ENCODE data around the gene ADRB1. TPM values are rescaled to one million over a fixed set of nuclear protein-coding genes. Genes with fewer than 3 reads are reported as not detected.

ADRB1 gene
- total RNA-seq, 1 donor, result not detected

DNA sequence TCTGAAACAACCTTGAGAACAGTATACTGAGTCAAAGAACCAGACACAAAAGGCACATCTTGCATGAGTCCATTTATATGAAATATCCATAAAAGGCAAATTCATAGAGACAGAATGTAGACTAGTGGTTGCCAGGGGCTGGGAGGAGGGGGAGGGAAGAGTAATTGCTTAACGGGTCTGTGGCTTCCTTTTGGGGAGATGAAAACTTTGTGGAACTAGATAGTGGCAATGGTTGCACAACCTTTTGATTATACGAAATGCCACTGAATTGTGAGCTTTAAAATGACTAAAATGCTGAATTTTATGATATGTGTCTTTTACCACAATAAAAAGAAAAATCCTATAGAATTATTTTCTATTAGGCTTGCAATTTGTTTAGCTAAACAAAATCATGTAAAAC is 16.8 kb downstream of the ADRB1 start:
- no peak overlapping the region for H3K4me2 ChIP-seq (ENCODE audit: insufficient read depth, low read length)
- no peak overlapping the region for H3K27ac ChIP-seq (ENCODE audit: low read depth, low read length)
- no peaks in the 10 kb centered on the region for H3K4me1 ChIP-seq (ENCODE audit: insufficient read depth, low read length)
- TF ChIP-seq, protein P1, sequence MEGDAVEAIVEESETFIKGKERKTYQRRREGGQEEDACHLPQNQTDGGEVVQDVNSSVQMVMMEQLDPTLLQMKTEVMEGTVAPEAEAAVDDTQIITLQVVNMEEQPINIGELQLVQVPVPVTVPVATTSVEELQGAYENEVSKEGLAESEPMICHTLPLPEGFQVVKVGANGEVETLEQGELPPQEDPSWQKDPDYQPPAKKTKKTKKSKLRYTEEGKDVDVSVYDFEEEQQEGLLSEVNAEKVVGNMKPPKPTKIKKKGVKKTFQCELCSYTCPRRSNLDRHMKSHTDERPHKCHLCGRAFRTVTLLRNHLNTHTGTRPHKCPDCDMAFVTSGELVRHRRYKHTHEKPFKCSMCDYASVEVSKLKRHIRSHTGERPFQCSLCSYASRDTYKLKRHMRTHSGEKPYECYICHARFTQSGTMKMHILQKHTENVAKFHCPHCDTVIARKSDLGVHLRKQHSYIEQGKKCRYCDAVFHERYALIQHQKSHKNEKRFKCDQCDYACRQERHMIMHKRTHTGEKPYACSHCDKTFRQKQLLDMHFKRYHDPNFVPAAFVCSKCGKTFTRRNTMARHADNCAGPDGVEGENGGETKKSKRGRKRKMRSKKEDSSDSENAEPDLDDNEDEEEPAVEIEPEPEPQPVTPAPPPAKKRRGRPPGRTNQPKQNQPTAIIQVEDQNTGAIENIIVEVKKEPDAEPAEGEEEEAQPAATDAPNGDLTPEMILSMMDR (IDR thresholded peaks at IDR 0.05; ENCODE audit: extremely low read depth, low read depth, low read length), result no peak
- no peaks in the 10 kb centered on the region for H4K20me1 ChIP-seq (ENCODE audit: insufficient read depth, low read length)
- H3K36me3 ChIP-seq (ENCODE audit: insufficient read depth, low read length), result no peaks in the 10 kb centered on the region
- H3K79me2 ChIP-seq (ENCODE audit: insufficient read depth, low read length), result no peaks in the 10 kb centered on the region
- no peaks in the 10 kb centered on the region for H3K9me3 ChIP-seq (ENCODE audit: low read depth, low read length)
- H3K27me3 ChIP-seq (ENCODE audit: insufficient read depth, low read length), result peaks cover 3% of the 10 kb centered on the region
- no peak overlapping the region for H3K4me3 ChIP-seq (ENCODE audit: insufficient read depth, low read length)
- no peak overlapping the region for H2AFZ ChIP-seq (ENCODE audit: low read length)
- no peak for DNase-seq (ENCODE audit: insufficient read length, low spot score, missing footprints)

DNA sequence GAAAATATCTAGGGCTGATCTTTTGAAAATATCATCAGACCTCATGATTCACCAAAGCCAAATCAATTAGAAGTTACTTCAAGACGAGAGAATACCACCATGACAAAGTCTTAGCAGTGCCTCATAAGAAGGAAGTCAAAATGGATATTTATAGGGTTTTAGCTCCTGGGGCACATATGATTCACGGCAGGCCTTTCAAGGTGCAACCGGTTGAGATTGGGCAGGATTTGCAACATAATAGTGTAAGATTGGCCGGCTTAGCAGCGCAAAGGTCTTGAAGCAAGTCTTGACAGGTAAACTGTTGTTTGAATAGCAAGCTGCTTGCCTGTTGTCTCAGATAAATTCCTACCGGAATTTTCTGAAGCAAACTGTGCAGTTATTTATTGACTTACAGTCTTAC is 17.5 kb downstream of the ADRB1 start:
- Histone ChIP-seq H3K27me3 (ENCODE audit: insufficient read depth, low read length) (peaks cover 3% of the 10 kb centered on the region), H3K4me3 (ENCODE audit: insufficient read depth, low read length) (no peak overlapping the region), H3K4me2 (ENCODE audit: insufficient read depth, low read length) (no peak overlapping the region), H2AFZ (ENCODE audit: low read length) (no peak overlapping the region), H3K79me2 (ENCODE audit: insufficient read depth, low read length) (no peaks in the 10 kb centered on the region), H3K4me1 (ENCODE audit: insufficient read depth, low read length) (no peaks in the 10 kb centered on the region), H4K20me1 (ENCODE audit: insufficient read depth, low read length) (no peaks in the 10 kb centered on the region), H3K9me3 (ENCODE audit: low read depth, low read length) (no peaks in the 10 kb centered on the region), H3K27ac (ENCODE audit: low read depth, low read length) (no peak overlapping the region), H3K36me3 (ENCODE audit: insufficient read depth, low read length) (no peaks in the 10 kb centered on the region)
- DNase-seq (ENCODE audit: insufficient read length, low spot score, missing footprints), result no peak
- TF ChIP-seq, protein P1 (IDR thresholded peaks at IDR 0.05; ENCODE audit: extremely low read depth, low read depth, low read length), result no peak

DNA sequence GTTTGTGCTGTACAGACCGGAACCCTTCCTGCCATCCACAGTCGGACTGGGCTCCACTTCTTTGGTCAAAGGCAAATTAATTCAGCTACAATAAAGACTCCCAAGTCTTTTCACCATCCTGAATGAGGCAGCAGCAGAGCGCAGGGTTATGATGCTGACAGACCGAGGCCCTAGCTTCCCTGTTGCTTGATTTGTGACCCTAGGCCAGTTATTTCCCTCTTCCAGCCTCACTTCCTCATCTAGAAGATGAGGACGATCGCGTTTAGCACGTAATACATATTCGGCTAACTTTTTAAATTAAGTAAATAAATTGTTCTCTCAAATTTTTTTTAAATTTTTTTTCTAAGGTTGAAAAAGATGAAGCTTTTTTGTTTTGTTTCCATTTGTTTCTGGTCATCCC is 18.1 kb downstream of the ADRB1 start:
- TF ChIP-seq, protein P1 (IDR thresholded peaks at IDR 0.05; ENCODE audit: extremely low read depth, low read depth, low read length), result no peak
- no peaks in the 10 kb centered on the region for H3K9me3 ChIP-seq (ENCODE audit: low read depth, low read length)
- no peak for DNase-seq (ENCODE audit: insufficient read length, low spot score, missing footprints)

DNA sequence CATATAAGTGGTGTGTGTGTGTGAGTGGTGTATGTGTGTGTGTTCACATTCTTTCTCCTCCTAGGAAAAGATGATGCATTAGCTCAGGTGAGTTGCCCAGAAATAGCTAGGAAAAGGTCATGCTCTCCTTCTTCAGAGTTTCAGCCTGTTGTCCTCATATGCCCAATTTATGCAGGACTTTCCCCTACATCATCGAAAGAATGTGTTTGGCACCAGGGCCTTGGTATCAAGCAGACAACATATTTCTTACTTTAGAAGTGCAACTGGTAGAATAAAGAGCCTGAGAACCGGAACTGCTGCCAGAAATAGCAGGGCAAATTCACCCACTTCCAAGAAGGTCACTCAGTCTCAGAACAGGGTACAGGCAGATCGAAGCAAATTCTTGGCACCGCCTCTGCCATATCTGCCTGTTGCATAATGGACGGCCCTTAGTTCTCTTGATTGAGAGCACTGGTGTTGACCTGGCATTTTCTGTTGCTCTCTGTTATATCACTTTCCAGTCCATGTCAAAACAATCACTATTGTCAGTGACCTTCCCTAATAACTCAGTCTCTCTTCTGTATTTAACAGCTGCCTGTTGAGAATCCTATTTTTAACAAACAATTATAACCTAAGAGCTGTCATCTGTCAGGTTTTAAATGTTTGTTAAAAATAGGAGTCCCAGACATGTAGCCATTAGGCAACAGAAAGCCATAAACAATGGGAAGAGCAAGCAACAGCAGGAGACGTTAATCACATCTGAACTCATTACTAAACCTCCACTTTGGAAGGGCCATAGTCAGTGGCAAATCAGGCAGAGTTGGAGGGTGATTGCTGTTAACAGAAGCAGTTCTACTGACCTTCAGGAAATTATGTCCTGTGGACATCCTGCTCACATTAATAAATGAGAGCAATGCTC is 20.7 kb downstream of the ADRB1 start:
- no peaks in the 10 kb centered on the region for H3K9me3 ChIP-seq (ENCODE audit: low read depth, low read length)
- peaks cover 5% of the 10 kb centered on the region for H3K4me1 ChIP-seq (ENCODE audit: insufficient read depth, low read length)
- H2AFZ ChIP-seq (ENCODE audit: low read length), result no peak overlapping the region
- TF ChIP-seq, protein P1 (IDR thresholded peaks at IDR 0.05; ENCODE audit: extremely low read depth, low read depth, low read length), result no peak
- H3K27ac ChIP-seq (ENCODE audit: low read depth, low read length), result no peak overlapping the region
- DNase-seq (ENCODE audit: insufficient read length, low spot score, missing footprints), result no peak
- H4K20me1 ChIP-seq (ENCODE audit: insufficient read depth, low read length), result no peaks in the 10 kb centered on the region
- no peaks in the 10 kb centered on the region for H3K79me2 ChIP-seq (ENCODE audit: insufficient read depth, low read length)
- H3K4me3 ChIP-seq (ENCODE audit: insufficient read depth, low read length), result no peak overlapping the region
- no peaks in the 10 kb centered on the region for H3K36me3 ChIP-seq (ENCODE audit: insufficient read depth, low read length)
- peaks cover 3% of the 10 kb centered on the region for H3K27me3 ChIP-seq (ENCODE audit: insufficient read depth, low read length)
- H3K4me2 ChIP-seq (ENCODE audit: insufficient read depth, low read length), result no peak overlapping the region

More for the DNA sequence above, 18.1 kb downstream of the ADRB1 start:
- Histone ChIP-seq H3K79me2 (ENCODE audit: insufficient read depth, low read length) (no peaks in the 10 kb centered on the region), H3K27ac (ENCODE audit: low read depth, low read length) (no peak overlapping the region), H3K4me3 (ENCODE audit: insufficient read depth, low read length) (no peak overlapping the region), H3K4me2 (ENCODE audit: insufficient read depth, low read length) (no peak overlapping the region), H4K20me1 (ENCODE audit: insufficient read depth, low read length) (no peaks in the 10 kb centered on the region), H3K36me3 (ENCODE audit: insufficient read depth, low read length) (no peaks in the 10 kb centered on the region), H3K27me3 (ENCODE audit: insufficient read depth, low read length) (peaks cover 3% of the 10 kb centered on the region), H2AFZ (ENCODE audit: low read length) (no peak overlapping the region), H3K4me1 (ENCODE audit: insufficient read depth, low read length) (peaks cover 1% of the 10 kb centered on the region)
